NOMO-1 treated with dmso at 0.1 percent for 144 hours (cell line): ENCODE measurements around the gene AP3S2.
"Not testable (repeated sequence)": the region's sequence is repeated elsewhere in the genome, so short reads cannot be mapped to it uniquely, and the experiment has no call there.

Source experiments
- DNase-seq: peaks from one replicate; lab custom pipeline; 2025; ENCODE audit not compliant: unreplicated experiment; lab: John Stamatoyannopoulos, UW

Gene AP3S2

GRCh38 chr15:89802986-89803824 lies 90.6 kb downstream of the AP3S2 start:
- no peak for DNase-seq

GRCh38 chr15:89802231-89802928 lies 91.4 kb downstream of the AP3S2 start:
- DNase-seq = no peak

GRCh38 chr15:89801471-89802195 lies 92.2 kb downstream of the AP3S2 start:
- no peak for DNase-seq

GRCh38 chr15:89799918-89800498 lies 93.8 kb downstream of the AP3S2 start:
- DNase-seq = no peak

GRCh38 chr15:89799011-89799911 lies 94.5 kb downstream of the AP3S2 start:
- no peak for DNase-seq

- no peak for DNase-seq
These were observed 96.1 kb downstream of the AP3S2 start for GRCh38 chr15:89797678-89798201.

GRCh38 chr15:89795996-89796395 lies 97.8 kb downstream of the AP3S2 start:
- no peak for DNase-seq

GRCh38 chr15:89794627-89795241 lies 99.1 kb downstream of the AP3S2 start:
- DNase-seq = no peak

GRCh38 chr15:89792106-89792805 lies 101.5 kb downstream of the AP3S2 start:
- no peak for DNase-seq

- DNase-seq = no peak
These were observed 103.1 kb downstream of the AP3S2 start for GRCh38 chr15:89790661-89791060.

GRCh38 chr15:89790206-89790605 lies 103.6 kb downstream of the AP3S2 start:
- DNase-seq = no peak

GRCh38 chr15:89788585-89788984 lies 105.2 kb downstream of the AP3S2 start:
- DNase-seq = not testable (repeated sequence)

- no peak for DNase-seq
These were observed 105.8 kb downstream of the AP3S2 start for GRCh38 chr15:89787944-89788343.

GRCh38 chr15:89785774-89786140 lies 108.0 kb downstream of the AP3S2 start:
- DNase-seq = no peak

GRCh38 chr15:89785064-89785773 lies 108.6 kb downstream of the AP3S2 start:
- DNase-seq = no peak

GRCh38 chr15:89784686-89784960 lies 109.2 kb downstream of the AP3S2 start:
- no peak for DNase-seq

GRCh38 chr15:89783861-89784685 lies 109.7 kb downstream of the AP3S2 start:
- no peak for DNase-seq
